Posterior vena cava (tissue), 2 donors: Measurements from ENCODE around the gene INPP5J. TPM values are rescaled to one million over a fixed set of nuclear protein-coding genes. Genes with fewer than 3 reads are reported as not detected.

Experiments
- DNase-seq: peaks from one replicate; pipeline ENCODE4 v3.0.0-alpha.2; 2020; ENCODE audit warnings: low spot score
- intact Hi-C, 2 donors: fragments of 100-400 bp; cut with DNase I; formaldehyde crosslinking; loops; one replicate each; pipeline versions ENCODE4 v1.14.1 to v1.14.2; 2022 to 2023
- total RNA-seq, 2 donors: library from RNA; stranded (reverse); fragmentation: NEBNext Ultra II Directional; extraction: Animal tissue kit (Norgen Biotek cat#: 25700); gene quantifications; one replicate each; pipeline ENCODE4 v1.2.1, GENCODE V29; 2021
- donor health status: DM: yes; HTN: yes; CAD: no.
- donor health status: DM: yes; HTN: yes; CAD: no.

INPP5J gene
- total RNA-seq, 2 donors from 2014 or later = 0.52 to 0.74 TPM

DNA sequence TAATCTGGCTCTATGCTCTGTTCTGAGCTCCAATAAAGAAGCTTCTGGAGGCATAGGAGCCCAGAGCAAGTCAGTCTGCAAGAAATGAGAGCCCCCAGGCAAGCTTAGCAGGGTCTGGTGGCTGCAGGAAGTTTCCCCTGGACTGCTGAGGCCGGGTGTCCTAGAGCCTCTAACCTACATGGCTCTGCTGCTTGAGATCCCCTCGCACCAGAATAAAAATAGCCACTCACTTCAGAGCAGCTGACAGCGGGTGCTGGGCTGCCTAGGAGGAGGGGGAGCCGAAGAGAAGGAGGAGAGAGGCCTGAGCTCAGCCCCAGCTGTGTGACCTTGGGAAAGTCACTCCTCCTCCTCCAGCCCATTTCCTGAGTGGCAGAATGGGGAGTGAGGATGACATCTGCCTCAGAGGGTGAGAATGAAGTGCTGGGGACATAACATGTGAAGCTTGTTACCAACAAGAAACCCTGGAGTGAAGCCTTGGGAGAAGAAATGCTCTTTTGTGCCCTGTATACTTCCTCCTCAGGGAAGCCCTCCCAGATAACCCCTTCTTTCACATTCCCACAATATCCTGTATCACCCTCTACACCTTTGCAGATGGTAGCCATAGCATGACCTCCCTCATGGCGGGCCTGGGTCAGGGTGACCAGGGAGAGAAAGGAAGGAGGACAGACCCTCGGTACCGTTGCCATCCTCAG is 3.6 kb upstream of the INPP5J start:
- DNase-seq = no peak
- intact Hi-C loops = no loop called here

DNA sequence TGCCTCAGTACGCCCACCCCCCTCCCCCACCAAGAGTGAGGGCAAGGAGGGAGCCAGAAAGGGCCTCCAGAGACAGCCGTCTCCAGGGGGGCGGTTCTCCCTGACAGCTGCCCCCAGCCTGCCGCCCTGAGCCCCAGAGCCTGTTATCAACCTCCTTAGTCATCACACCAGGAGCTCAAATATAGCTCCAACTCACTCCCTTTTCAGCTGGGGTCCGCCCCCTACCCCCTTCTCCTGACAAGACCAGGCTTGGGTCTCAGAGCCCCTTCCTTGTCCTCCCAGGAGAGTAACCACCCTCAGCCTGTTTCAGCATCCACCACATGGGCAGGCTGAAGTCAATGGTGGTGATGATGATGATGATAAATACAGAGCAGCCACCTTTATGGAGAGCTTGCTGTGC is 2.5 kb upstream of the INPP5J start:
- intact Hi-C loops = loop anchor here in 1 of 2 donors (10.0 kb wide), 1 partner anchor 355 kb away; no protein-coding TSS in a partner anchor
- no peak for DNase-seq

DNA sequence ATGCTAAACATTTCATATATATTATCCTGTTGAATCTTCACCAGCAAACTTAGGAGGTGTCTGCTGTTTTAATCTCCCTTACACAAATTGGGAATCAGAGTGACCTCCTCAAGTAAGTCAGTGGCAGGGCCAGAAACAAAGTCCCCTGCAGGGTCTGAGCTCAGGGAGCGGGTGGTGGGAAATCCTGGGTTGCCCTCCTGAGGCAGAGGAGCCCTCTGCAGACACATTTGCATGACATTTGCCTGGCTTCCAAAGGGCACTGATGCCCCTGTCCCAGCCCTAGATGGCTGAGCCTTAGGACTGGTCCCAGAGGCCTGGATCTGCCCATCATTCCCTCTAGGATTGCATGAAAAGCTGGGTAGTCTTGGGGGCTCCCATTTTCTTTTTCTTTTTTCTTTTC is 2.1 kb upstream of the INPP5J start:
- intact Hi-C loops = loop anchor here in 1 of 2 donors (10.0 kb wide), 1 partner anchor 356 kb away; no protein-coding TSS in a partner anchor
- no peak for DNase-seq

DNA sequence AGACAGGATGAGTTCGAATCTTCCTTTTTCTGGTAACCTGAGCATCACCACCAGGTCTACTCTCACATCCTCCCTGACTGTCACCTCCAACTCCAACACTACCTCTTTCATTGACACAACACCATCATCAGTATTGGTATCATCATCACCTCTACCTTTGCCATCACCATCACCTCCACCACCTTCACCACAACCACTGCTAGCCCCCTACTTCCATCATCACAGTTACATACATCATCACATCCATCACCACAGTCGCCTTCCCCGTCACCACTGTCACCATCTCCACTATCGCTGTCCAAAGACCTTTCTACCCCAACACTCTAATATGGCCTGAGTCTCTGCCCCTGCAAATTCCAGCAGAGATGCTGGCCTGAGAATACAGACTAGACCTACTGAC is 1.4 kb upstream of the INPP5J start:
- no peak for DNase-seq
- intact Hi-C loops = loop anchor here in 1 of 2 donors (10.0 kb wide), 1 partner anchor 357 kb away; no protein-coding TSS in a partner anchor

DNA sequence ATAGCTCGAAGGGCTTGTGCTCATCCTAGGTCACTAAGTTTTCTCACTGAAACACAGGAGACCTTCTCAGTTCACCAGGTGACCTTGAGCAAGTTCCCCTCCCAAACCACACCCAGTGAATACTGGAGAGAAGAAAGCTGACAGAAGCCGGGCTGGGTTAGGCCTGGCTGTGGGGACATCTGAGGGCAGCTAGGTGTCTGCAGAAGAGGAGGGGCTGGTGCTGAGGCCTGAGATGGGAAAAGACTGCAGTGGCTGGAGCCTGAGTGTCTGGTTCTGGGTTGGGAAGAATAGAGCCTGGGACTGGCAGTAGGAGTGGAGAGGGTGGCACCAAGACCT is 602 bp upstream of the INPP5J start:
- intact Hi-C loops = loop anchor here in 1 of 2 donors (10.0 kb wide), 1 partner anchor 357 kb away; no protein-coding TSS in a partner anchor
- DNase-seq = no peak

DNA sequence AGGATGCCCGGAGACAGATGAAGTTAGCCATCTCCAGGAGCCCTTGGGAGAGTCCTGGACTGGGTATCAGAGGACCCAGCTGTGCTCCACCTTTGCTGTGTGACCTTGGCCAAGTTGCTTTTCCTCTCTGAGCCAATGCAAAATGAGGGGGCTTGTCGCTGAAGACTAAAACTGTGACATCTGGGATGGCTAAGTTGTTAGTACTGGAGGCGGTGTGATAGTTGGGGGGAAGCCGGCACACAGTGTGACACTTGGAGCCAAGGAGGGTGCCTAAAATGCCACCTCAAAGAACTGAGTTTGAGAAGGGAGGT is 481 bp downstream of the INPP5J start:
- DNase-seq = no peak
- intact Hi-C loops = loop anchor here in 1 of 2 donors (10.0 kb wide), 1 partner anchor 358 kb away; no protein-coding TSS in a partner anchor

DNA sequence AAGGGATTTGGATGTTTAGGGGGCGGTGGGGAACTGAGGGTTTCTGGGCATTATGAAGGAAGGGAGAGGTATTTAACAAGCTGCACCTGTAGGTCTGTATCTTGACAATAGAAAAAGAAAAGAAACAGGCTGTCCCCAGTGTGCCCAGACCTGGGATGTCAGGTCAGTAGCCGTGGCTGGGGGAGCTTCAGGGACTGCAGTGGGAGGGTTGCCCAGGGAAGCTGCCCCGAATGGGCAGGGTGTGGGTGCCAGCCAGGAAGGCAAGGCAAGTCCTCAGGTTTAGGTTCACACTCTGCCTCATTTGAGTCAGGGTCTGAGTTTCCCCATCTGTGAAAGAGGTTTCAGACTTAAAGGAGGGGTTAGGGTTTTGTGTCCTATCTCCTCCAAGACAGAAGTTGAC is 1.5 kb downstream of the INPP5J start:
- intact Hi-C loops = loop anchor here in 1 of 2 donors (10.0 kb wide), 1 partner anchor 359 kb away; no protein-coding TSS in a partner anchor
- DNase-seq = no peak

DNA sequence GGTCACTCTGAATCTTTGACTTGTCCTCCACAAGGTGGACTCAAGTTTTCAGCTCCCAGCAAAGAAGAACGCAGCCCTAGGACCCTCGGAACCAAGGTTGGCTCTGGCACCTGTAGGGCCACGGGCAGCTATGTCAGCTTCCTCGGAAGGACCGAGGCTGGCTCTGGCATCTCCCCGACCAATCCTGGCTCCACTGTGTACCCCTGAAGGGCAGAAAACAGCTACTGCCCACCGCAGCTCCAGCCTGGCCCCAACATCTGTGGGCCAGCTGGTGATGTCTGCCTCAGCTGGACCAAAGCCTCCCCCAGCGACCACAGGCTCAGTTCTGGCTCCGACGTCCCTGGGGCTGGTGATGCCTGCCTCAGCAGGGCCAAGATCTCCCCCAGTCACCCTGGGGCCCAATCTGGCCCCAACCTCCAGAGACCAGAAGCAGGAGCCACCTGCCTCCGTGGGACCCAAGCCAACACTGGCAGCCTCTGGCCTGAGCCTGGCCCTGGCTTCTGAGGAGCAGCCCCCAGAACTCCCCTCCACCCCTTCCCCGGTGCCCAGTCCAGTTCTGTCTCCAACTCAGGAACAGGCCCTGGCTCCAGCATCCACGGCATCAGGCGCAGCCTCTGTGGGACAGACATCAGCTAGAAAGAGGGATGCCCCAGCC is 2.2 kb downstream of the INPP5J start:
- intact Hi-C loops = loop anchor here in 1 of 2 donors (10.0 kb wide), 1 partner anchor 360 kb away; no protein-coding TSS in a partner anchor
- DNase-seq = no peak

DNA sequence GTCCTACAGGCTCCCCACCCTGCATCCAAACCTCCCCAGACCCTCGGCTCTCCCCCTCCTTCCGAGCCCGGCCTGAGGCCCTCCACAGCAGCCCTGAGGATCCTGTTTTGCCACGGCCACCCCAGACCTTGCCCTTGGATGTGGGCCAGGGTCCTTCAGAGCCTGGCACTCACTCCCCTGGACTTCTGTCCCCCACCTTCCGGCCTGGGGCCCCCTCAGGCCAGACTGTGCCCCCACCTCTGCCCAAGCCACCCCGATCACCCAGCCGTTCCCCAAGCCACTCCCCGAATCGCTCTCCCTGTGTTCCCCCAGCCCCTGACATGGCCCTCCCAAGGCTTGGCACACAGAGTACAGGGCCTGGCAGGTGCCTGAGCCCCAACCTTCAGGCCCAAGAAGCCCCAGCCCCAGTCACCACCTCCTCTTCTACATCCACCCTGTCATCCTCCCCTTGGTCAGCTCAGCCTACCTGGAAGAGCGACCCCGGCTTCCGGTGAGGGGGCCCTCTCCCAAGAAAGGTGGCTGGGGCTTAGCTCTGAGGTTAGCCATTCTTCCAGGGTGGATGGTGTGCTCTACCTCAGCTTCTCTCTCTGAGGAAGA is 2.9 kb downstream of the INPP5J start:
- no peak for DNase-seq
- intact Hi-C loops = loop anchor here in 1 of 2 donors (10.0 kb wide), 1 partner anchor 361 kb away; no protein-coding TSS in a partner anchor

DNA sequence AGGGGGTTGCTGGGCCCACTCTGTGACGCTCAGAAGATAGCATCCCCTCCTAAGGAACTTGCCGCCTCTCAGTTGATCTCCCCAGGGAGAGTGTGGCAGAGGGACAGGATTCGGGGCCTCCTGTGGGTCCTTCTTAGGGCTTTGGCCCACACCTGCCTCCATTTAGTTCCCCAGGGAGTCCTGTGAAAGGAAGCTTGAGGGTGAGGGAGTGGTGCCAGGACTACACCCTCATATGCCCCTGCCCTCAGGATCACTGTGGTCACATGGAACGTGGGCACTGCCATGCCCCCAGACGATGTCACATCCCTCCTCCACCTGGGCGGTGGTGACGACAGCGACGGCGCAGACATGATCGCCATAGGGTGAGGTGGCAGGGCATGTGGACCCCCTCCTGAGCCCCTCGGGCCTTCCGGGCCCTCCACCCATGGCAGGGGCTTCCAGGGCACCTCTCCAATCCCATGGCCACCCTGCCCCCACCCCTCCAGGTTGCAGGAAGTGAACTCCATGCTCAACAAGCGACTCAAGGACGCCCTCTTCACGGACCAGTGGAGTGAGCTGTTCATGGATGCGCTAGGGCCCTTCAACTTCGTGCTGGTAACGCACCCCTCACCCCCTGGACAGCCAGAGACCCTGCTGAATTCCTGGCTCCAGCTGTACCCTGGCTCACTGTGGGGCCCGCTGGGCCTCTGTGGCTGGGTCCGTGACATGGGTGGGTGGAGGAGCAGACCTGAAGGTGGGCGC is 3.5 kb downstream of the INPP5J start:
- intact Hi-C loops = loop anchor here in 1 of 2 donors (10.0 kb wide), 1 partner anchor 361 kb away; no protein-coding TSS in a partner anchor
- no peak for DNase-seq

DNA sequence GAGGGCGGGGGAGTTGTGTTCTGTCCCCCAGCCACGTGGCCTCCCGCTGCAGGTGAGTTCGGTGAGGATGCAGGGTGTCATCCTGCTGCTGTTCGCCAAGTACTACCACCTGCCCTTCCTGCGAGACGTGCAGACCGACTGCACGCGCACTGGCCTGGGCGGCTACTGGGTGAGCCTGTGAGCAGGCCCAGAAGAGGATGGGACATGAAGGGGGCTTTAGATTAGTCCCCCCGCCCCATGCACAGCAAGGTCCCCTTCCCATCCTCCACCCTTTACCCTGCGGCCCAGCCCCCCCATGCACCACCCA is 4.1 kb downstream of the INPP5J start:
- no peak for DNase-seq
- intact Hi-C loops = loop anchor here in 1 of 2 donors (10.0 kb wide), 1 partner anchor 362 kb away; no protein-coding TSS in a partner anchor

DNA sequence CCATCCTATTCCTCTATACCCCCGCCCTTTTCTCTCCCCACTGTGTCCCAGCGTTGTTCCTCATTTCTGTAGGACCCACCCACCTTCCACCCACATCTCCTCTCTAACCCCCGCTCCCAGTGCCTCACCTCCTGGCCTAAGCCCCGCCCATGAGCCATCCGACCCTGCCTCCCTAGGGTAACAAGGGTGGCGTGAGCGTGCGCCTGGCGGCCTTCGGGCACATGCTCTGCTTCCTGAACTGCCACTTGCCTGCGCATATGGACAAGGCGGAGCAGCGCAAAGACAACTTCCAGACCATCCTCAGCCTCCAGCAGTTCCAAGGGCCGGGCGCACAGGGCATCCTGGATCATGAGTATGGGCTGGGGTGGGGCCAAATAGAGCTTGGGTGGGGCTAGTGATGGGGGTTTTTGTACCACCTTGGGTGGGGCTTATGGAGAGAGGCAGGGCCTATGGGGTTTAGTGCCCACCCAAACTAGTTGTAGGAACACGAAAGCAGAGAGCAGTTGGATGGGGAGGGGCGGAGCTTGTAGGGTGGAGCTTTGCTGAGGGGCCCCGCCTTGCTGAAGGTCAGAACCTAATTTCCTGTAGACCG is 4.5 kb downstream of the INPP5J start:
- intact Hi-C loops = loop anchor here in 1 of 2 donors (10.0 kb wide), 1 partner anchor 362 kb away; no protein-coding TSS in a partner anchor
- DNase-seq = no peak

DNA sequence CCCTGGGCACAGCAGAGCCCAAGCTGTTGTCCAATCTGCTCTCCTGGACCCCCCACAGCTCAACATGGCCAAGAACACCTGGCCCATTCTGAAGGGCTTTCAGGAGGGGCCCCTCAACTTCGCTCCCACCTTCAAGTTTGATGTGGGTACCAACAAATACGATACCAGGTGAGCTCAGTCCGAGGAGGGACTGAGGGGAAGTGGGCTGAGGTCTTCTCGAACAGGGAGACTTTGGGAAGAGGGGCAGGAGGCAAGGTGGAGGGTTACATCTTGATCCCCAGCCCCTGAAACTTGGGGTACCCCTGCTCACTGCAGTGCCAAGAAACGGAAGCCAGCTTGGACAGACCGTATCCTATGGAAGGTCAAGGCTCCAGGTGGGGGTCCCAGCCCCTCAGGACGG is 5.4 kb downstream of the INPP5J start:
- no peak for DNase-seq
- intact Hi-C loops = loop anchor here in 1 of 2 donors (10.0 kb wide), 1 partner anchor 363 kb away; no protein-coding TSS in a partner anchor

DNA sequence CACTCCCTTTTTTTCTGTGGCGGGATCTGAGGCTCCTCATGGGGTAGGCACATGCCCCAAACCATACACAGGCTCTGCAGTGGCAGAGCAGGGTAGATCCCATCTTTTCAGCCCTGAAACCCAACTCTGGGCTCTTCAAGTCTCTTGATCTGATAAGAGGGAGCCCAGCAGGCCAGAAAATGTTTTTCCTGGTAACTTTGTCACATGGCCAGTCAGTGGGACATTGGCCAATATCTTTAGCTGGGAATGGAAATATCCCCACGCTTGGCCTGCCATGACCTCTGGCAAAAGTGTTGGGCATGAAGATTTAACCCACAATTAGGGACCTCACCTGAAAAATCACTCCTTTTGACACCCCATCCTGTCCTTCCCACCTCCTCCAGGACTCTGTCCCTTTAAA is 8.1 kb downstream of the INPP5J start:
- intact Hi-C loops = no loop called here
- DNase-seq = no peak

DNA sequence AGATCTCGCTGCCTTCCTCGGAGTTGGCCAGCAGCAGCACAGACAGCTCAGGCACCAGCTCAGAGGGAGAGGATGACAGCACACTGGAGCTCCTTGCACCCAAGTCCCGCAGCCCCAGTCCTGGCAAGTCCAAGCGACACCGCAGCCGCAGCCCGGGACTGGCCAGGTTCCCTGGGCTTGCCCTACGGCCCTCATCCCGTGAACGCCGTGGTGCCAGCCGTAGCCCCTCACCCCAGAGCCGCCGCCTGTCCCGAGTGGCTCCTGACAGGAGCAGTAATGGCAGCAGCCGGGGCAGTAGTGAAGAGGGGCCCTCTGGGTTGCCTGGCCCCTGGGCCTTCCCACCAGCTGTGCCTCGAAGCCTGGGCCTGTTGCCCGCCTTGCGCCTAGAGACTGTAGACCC is 11.1 kb downstream of the INPP5J start:
- intact Hi-C loops = no loop called here
- DNase-seq = peak; percentile 72

DNA sequence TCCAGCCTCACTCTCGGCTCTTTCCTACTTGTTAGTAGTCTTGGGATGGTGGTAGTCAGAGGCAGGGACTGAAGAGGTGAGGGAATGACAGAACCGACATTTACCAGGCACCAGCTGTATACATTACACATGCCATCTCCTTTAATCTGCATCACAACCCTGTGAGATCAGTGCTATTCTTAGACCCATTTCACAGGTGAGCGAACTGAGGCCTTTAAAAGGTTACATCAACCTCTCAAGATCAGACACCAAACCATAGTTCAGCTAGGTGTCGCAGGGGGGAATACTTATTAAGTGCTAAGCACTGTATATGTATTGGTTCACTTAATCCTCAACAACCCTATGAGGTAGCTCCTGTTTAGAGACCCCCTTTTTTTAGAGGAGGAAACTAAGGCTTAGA is 11.9 kb downstream of the INPP5J start:
- intact Hi-C loops = no loop called here
- no peak for DNase-seq

DNA sequence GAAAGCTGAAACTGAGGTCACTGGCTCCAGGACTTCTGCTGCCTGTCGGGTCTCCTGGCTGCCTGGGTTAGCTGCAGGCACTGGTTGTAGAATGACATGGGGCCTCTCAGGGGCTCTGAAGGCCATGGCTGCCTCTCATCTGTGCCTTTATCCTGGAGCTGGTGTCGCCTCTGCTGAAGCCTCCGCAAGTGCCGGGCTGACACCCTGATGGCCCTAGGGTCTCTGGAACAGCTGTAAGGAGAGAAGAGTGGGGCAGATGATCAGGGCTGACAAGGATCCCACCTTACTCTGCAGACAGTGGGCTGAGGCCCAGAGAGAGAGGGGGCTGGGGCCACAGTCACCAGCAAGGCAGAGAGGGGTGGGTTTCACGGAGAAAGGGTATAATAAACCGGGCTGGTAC is 12.9 kb downstream of the INPP5J start:
- intact Hi-C loops = no loop called here
- DNase-seq = peak; percentile 43

DNA sequence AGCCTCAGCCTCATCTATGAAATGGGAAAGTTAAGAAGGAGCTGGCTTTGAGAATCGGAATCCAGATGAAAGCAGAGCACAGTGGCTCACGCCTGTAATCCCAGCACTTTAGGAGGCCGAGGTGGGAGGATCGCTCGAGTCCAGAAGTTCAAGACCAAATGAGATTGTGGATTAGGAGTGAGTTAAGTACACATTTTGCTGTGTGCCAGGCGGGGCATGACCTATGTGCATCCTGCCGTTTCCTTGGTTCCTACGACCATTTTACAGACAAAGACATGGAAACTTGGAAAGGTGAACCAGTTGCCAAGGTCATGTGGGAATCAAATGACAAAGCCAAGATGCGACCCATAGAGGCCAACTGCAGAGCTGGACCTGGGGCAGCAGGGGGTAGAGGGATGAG is 13.4 kb downstream of the INPP5J start:
- peak; percentile 4 for DNase-seq
- intact Hi-C loops = no loop called here

DNA sequence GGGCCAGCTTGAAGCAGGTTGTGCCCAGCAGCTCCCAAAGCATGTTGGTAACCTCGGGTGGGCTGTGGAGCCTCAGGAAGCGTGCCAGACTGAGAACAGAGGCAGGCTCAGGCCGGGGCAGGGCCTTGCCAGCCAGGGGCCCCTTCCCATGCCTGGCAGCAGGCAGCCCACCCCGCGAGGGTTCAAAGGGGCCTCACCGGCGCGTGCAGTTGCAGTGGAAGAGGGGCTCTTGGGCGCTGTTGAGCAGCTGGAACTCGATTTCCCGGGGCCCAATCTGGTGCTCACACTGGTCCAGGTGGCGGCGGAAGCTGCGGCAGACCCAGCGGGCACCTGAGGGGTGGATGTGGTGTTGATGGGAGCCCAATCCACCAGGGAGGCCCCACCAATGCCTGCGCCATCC is 13.9 kb downstream of the INPP5J start:
- intact Hi-C loops = no loop called here
- peak; percentile 53 for DNase-seq
